Islet precursor cell (in vitro differentiated cells): Measurements from ENCODE around the gene MAP3K12.

ENCODE experiments used
- DNase-seq: peaks from one replicate; pipeline ENCODE4 v3.0.0-alpha.2; 2018

The MAP3K12 gene

GRCh38 chr12:53508534-53509170, 9.4 kb upstream of the MAP3K12 start:
- DNase-seq: peak; percentile 97

- no peak for DNase-seq
Observed at GRCh38 chr12:53507603-53507885, 8.3 kb upstream of the MAP3K12 start.

GRCh38 chr12:53506881-53507602, 7.8 kb upstream of the MAP3K12 start, which contains the start of gene NPFF:
NPFF (minus strand) TSS chr12:53507484; CDS start chr12:53507474, 10 bp downstream.
- peak; percentile 58 for DNase-seq

GRCh38 chr12:53506450-53506785, 7.2 kb upstream of the MAP3K12 start:
- no peak for DNase-seq

GRCh38 chr12:53505555-53506449, 6.5 kb upstream of the MAP3K12 start:
- DNase-seq: peak; percentile 56

- DNase-seq: peak; percentile 52
Observed at GRCh38 chr12:53505086-53505485, 5.8 kb upstream of the MAP3K12 start.

GRCh38 chr12:53504004-53504920, 5.0 kb upstream of the MAP3K12 start:
- DNase-seq: peak; percentile 55

GRCh38 chr12:53502983-53503728, 3.9 kb upstream of the MAP3K12 start:
- DNase-seq: peak; percentile 48

GRCh38 chr12:53502331-53502730, 3.1 kb upstream of the MAP3K12 start:
- no peak for DNase-seq

- no peak for DNase-seq
Observed at GRCh38 chr12:53501615-53502181, 2.4 kb upstream of the MAP3K12 start.

- peak; percentile 100 for DNase-seq
Observed at GRCh38 chr12:53500776-53501614, 1.7 kb upstream of the MAP3K12 start, which contains the start of gene TARBP2. TARBP2 (plus strand) TSS chr12:53501283; CDS start chr12:53501409, 126 bp downstream.

GRCh38 chr12:53500142-53500775, 1.0 kb upstream of the MAP3K12 start:
- DNase-seq: no peak

GRCh38 chr12:53498235-53498630, 1.0 kb downstream of the MAP3K12 start:
- peak; percentile 45 for DNase-seq

- DNase-seq: no peak
Observed at GRCh38 chr12:53497461-53497860, 1.8 kb downstream of the MAP3K12 start.

- no peak for DNase-seq
Observed at GRCh38 chr12:53496752-53497032, 2.6 kb downstream of the MAP3K12 start.

- DNase-seq: peak; percentile 84
Observed at GRCh38 chr12:53495903-53496751, 3.1 kb downstream of the MAP3K12 start.

- peak; percentile 64 for DNase-seq
Observed at GRCh38 chr12:53493610-53494391, 5.5 kb downstream of the MAP3K12 start.
